Mesodermal cell (in vitro differentiated cells): ENCODE results near the gene RBM33.

Source experiments
- H3K27ac ChIP-seq: 2 replicates; pipeline ENCODE4 v1.7.0; 2013; ENCODE audit warnings: mild to moderate bottlenecking, low read depth, low read length, moderate library complexity; ENCODE audit not compliant: severe bottlenecking
- H3K36me3 ChIP-seq: 2 replicates; pipeline ENCODE4 v1.7.1; 2013; ENCODE audit warnings: mild to moderate bottlenecking, low read length, moderate library complexity; ENCODE audit not compliant: control insufficient read depth, insufficient read depth
- H3K4me1 ChIP-seq: one replicate; pipeline ENCODE4 v1.7.1; 2013; ENCODE audit warnings: mild to moderate bottlenecking, low read length; ENCODE audit not compliant: insufficient read depth, control insufficient read depth, poor library complexity, severe bottlenecking
- H3K4me3 ChIP-seq: 2 replicates; pipeline ENCODE4 v1.7.0; 2013; ENCODE audit warnings: low read length, control low read depth, mild to moderate bottlenecking; ENCODE audit not compliant: insufficient read depth, poor library complexity, severe bottlenecking; ENCODE audit errors: extremely low read depth
- H3K9me3 ChIP-seq: 2 replicates; pipeline ENCODE4 v1.7.1; 2013; ENCODE audit warnings: mild to moderate bottlenecking, low read length, moderate library complexity; ENCODE audit not compliant: control insufficient read depth
- WGBS, 2 experiments: methylation state at CpG; one replicate each; pipeline ENCODE4 v1.1.5; 2013; ENCODE audit warnings: missing lambda C conversion rate in 2 of 2; ENCODE audit not compliant: insufficient coverage in 2 of 2; 5-methylcytosine and 5-hydroxymethylcytosine counted together

RBM33 gene

DNA sequence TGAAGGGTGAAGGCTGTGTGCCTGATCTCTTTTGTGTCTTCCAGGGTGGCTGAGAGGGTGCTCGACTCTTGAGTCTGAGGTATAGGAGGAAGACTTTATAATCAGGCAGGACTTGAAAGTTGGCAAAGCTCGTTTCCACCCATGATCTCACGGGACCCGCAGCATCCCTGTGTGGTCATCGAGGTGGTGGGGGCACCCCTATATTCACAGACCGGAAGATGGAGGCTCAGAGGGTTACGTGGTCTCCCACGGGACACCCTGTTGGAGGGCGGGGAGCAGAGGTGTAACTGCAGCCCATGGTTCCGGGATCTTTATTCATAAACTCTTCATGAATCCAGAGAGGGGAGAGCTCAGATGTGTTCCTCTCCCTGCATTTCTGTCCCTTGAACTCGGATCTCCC lies 177.4 kb downstream of the RBM33 start:
- no peak overlapping the region for H3K4me3 ChIP-seq
- H3K9me3 ChIP-seq, result no peaks in the 10 kb centered on the region
- 90 to 95% methylated on average over 9 to 11 of the region's 11 CpGs for WGBS, 2 experiments
- H3K4me1 ChIP-seq, result peaks cover 4% of the 10 kb centered on the region
- H3K27ac ChIP-seq, result no peak overlapping the region
- no peaks in the 10 kb centered on the region for H3K36me3 ChIP-seq

DNA sequence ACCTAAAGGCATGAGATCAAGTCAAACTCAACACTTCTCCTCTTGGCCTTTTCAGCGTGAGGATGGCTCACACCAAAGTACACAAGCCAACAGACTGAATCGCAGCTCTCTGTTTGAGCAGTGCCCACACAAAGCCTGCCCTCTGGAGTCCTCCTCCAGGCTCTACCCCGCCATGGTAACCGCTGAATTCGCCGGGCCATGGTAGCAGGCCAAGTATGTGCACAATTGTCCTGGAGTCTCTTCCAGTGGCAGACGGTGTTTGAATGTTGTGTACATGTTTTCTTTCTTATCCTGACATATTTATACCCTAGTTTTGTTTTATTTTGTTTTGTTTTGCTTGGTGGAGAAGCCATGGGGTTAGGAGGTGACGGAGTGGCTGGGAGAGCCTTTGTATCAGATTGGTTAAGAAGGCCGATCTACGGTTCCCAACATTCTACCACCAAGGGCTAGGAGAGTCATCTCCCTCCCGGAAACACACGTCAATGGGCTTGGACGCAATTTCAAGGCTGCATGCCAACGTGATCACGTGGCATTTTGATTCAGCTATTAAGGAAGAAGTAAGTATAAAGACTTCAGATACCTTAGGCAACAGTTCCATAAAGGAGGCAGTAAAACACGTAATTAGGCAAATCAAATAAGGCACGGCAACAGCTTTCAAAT lies 179.9 kb downstream of the RBM33 start:
- no peak overlapping the region for H3K27ac ChIP-seq
- H3K4me1 ChIP-seq, result peaks cover 4% of the 10 kb centered on the region
- WGBS, 2 experiments, result 91 to 100% methylated on average over 4 to 8 of the region's 17 CpGs
- H3K36me3 ChIP-seq, result no peaks in the 10 kb centered on the region
- no peak overlapping the region for H3K4me3 ChIP-seq
- H3K9me3 ChIP-seq, result no peaks in the 10 kb centered on the region

DNA sequence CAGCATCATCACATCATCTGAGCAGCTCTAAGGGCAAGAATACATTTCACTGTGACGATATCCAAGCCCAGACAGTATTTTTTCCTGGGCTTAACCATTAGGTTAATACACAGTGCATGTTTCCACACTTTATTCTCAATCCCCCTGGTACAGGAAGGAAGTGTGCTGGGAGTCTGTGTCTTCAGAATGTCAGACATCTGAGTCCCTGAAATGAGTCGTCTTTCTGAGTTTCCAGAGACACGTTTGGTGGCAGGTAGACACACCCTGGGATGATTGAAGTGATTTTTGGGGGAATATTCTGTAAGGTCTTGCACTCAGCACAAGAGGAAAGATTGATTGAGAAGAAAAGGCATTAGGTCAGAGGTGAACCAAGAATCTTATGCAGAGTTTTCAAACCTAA lies 180.9 kb downstream of the RBM33 start:
- Histone ChIP-seq H3K4me3 (no peak overlapping the region), H3K4me1 (peaks cover 4% of the 10 kb centered on the region), H3K9me3 (no peaks in the 10 kb centered on the region), H3K27ac (no peak overlapping the region), H3K36me3 (no peaks in the 10 kb centered on the region)
- WGBS, 2 experiments, result 63 to 93% methylated on average over 3 of the region's 3 CpGs

DNA sequence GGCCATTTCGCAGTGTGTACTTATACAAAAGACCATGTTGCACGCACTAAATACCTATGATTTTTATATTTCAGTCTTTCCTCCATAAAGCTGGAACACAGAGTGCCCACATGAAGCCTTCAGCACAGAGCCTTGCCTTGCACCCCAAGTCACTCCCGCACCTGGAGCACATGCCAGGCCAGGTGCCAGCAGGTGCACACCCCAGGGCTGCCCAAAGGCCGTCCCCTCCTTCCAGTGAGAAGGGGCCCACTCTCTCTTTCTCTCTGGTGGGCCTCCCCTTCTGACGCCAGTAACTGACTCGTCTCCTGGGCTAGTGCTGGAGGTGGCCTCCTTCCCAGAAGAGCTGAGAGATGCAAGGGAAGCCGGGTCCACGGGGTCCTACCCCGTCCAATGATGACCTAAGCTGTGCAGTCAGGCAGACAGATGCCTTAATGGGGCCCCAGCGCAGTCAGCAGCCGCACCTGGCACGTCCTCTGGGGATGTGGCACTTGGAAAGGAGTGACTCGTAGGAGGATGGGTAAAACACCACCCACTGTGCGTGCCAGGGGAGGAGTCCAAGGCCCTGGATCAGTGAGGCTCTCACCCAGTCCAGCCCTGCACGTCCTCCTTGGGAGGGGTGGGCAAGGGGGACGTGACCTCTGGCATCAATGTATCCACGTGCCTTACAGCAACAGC lies 185.5 kb downstream of the RBM33 start:
- WGBS, 2 experiments, result 90% methylated on average over 13 of the region's 17 CpGs
- Histone ChIP-seq H3K27ac (no peak overlapping the region), H3K9me3 (no peaks in the 10 kb centered on the region), H3K4me1 (peaks cover 4% of the 10 kb centered on the region), H3K4me3 (no peak overlapping the region), H3K36me3 (no peaks in the 10 kb centered on the region)
